Endodermal cell (in vitro differentiated cells): ENCODE results near the gene GGT5. TPM values are rescaled to one million over a fixed set of nuclear protein-coding genes. Genes with fewer than 3 reads are reported as not detected.

ENCODE experiments used
- DNase-seq: peaks from one replicate; pipeline ENCODE4 v3.0.0-alpha.2; 2017
- H3K27ac ChIP-seq: 2 replicates; pipeline ENCODE4 v1.5.1; 2013; ENCODE audit warnings: mild to moderate bottlenecking, low read depth, low read length, moderate library complexity
- H3K27me3 ChIP-seq: 2 replicates; pipeline ENCODE4 v1.6.1; 2013; ENCODE audit warnings: mild to moderate bottlenecking, low read length, moderate library complexity; ENCODE audit not compliant: insufficient read depth, control insufficient read depth, poor library complexity, severe bottlenecking
- H3K36me3 ChIP-seq: 2 replicates; pipeline ENCODE4 v1.7.0; 2013; ENCODE audit warnings: mild to moderate bottlenecking, low read length, moderate library complexity; ENCODE audit not compliant: control insufficient read depth, insufficient read depth
- H3K4me1 ChIP-seq: one replicate; pipeline ENCODE4 v1.7.0; 2013; ENCODE audit warnings: low read length; ENCODE audit not compliant: control insufficient read depth, insufficient read depth
- H3K4me3 ChIP-seq: 2 replicates; pipeline ENCODE4 v1.5.1; 2013; ENCODE audit warnings: mild to moderate bottlenecking, low read length, moderate library complexity
- H3K9ac ChIP-seq: 2 replicates; pipeline ENCODE4 v1.6.1; 2013; ENCODE audit warnings: mild to moderate bottlenecking, low read length, moderate library complexity; ENCODE audit not compliant: poor library complexity, severe bottlenecking; ENCODE audit errors: extremely low read depth
- H3K9me3 ChIP-seq: 2 replicates; pipeline ENCODE4 v1.6.1; 2013; ENCODE audit warnings: mild to moderate bottlenecking, low read length, moderate library complexity; ENCODE audit not compliant: control insufficient read depth
- H3K27ac Mint-ChIP-seq: 2 replicates; pipeline ENCODE4 v1.8.0; 2020; ENCODE audit warnings: mixed read lengths
- H3K27me3 Mint-ChIP-seq: 2 replicates; pipeline ENCODE4 v1.8.0; 2021; ENCODE audit warnings: mild to moderate bottlenecking, mixed read lengths; ENCODE audit not compliant: insufficient read depth
- H3K36me3 Mint-ChIP-seq: 2 replicates; pipeline ENCODE4 v1.8.0; 2020; ENCODE audit warnings: low read depth, mixed read lengths
- H3K4me1 Mint-ChIP-seq: 2 replicates; pipeline ENCODE4 v1.8.0; 2020; ENCODE audit warnings: mixed read lengths
- H3K4me3 Mint-ChIP-seq: 2 replicates; pipeline ENCODE4 v1.8.0; 2020; ENCODE audit warnings: mild to moderate bottlenecking, moderate library complexity, mixed read lengths
- H3K9me3 Mint-ChIP-seq: 2 replicates; pipeline ENCODE4 v1.8.0; 2020; ENCODE audit warnings: mild to moderate bottlenecking, mixed read lengths
- WGBS, 2 experiments: methylation state at CpG; one replicate each; pipeline versions ENCODE4 v1.1.5 to v1.1.7; 2013; ENCODE audit warnings: missing lambda C conversion rate in 2 of 2, mixed read lengths in 1 of 2; ENCODE audit not compliant: insufficient coverage in 1 of 2, insufficient read length in 1 of 2; 5-methylcytosine and 5-hydroxymethylcytosine counted together
- total RNA-seq, 2 donors: library from RNA; stranded (reverse); fragmentation: NEBNext Ultra II Directional in 1 of 2; extraction: Animal tissue kit (Norgen Biotek cat#: 25700) in 1 of 2; gene quantifications; 2 replicates in 1 of 2; 3 replicates in 1 of 2; pipeline ENCODE4 v1.2.1, GENCODE V29; 2021
- TF ChIP-seq, protein P1 (sequence below): fragments of 200-600 bp; sonication (generic); conservative IDR thresholded peaks from 2 replicates; pipeline ENCODE4 v1.5.0; 2021; ENCODE audit warnings: antibody characterized with exemption, mild to moderate bottlenecking

The GGT5 gene
- total RNA-seq, 2 donors from 2014 or later = 0.29 TPM; not detected in 1

DNA sequence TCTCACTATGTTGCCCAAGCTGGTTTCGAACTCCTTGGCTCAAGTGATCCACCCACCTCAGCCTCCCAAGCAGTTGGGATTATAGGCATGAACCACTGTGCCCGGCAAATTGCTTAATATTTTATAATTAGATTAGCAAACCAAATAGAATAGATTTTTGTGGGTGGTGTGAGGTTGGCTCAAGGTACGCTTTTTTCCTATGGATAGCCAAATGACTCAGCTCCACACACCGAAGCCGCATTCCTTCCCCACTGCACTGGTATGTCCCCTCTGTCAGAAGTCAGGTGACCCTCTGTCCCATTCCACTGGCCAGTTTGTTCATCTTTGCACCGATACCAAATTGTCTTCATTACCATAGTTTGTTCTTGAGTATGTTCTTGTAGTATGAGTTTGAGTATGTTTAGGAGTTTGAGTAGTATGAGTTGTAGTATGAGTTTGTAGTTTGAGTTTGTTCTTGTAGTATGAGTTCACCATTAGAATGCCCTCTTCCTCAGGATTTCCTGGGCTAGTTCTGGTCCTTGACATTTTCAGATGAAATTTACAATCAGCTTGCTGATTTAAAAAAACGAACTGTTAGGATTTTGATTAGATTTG is 44.2 kb downstream of the GGT5 start:
- no peaks in the 10 kb centered on the region for H3K36me3 ChIP-seq
- no peak overlapping the region for H3K27ac ChIP-seq
- peaks cover 18% of the 10 kb centered on the region for H3K9me3 Mint-ChIP-seq
- no peaks in the 10 kb centered on the region for H3K36me3 Mint-ChIP-seq
- TF ChIP-seq, protein P1, sequence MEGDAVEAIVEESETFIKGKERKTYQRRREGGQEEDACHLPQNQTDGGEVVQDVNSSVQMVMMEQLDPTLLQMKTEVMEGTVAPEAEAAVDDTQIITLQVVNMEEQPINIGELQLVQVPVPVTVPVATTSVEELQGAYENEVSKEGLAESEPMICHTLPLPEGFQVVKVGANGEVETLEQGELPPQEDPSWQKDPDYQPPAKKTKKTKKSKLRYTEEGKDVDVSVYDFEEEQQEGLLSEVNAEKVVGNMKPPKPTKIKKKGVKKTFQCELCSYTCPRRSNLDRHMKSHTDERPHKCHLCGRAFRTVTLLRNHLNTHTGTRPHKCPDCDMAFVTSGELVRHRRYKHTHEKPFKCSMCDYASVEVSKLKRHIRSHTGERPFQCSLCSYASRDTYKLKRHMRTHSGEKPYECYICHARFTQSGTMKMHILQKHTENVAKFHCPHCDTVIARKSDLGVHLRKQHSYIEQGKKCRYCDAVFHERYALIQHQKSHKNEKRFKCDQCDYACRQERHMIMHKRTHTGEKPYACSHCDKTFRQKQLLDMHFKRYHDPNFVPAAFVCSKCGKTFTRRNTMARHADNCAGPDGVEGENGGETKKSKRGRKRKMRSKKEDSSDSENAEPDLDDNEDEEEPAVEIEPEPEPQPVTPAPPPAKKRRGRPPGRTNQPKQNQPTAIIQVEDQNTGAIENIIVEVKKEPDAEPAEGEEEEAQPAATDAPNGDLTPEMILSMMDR = no peak
- no peaks in the 10 kb centered on the region for H3K4me1 ChIP-seq
- no peak overlapping the region for H3K4me3 Mint-ChIP-seq
- H3K4me1 Mint-ChIP-seq = peaks cover 2% of the 10 kb centered on the region
- H3K9me3 ChIP-seq = peaks cover 20% of the 10 kb centered on the region
- no peak for DNase-seq
- 84 to 94% methylated on average over 3 to 5 of the region's 7 CpGs for WGBS, 2 experiments
- no peaks in the 10 kb centered on the region for H3K27me3 ChIP-seq
- no peak overlapping the region for H3K4me3 ChIP-seq
- no peaks in the 10 kb centered on the region for H3K27me3 Mint-ChIP-seq
- no peak overlapping the region for H3K27ac Mint-ChIP-seq
- no peak overlapping the region for H3K9ac ChIP-seq

DNA sequence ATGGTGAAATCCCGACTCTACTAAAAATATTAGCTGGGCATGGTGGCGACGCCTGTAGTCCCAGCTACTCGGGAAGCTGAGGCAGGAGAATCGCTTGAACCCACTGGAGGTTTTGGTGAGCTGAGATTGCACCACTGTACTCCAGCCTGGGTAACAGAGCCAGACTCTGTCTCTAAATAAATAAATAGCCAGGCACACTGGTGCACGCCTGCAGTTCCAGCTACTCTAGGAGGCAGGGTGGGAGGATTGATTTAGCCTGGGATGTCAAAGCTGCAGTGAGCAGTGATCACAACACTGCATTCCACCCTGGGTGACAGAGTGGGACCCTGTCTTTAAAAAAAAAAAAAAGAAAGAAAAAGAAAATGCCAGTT is 46.2 kb downstream of the GGT5 start:
- no peak overlapping the region for H3K4me3 ChIP-seq
- no peak overlapping the region for H3K4me3 Mint-ChIP-seq
- no peaks in the 10 kb centered on the region for H3K36me3 Mint-ChIP-seq
- H3K27me3 Mint-ChIP-seq = no peaks in the 10 kb centered on the region
- no peak overlapping the region for H3K27ac Mint-ChIP-seq
- no peaks in the 10 kb centered on the region for H3K27me3 ChIP-seq
- H3K4me1 Mint-ChIP-seq = peaks cover 2% of the 10 kb centered on the region
- 94% methylated on average over 6 of the region's 6 CpGs for WGBS, 2 experiments
- no peaks in the 10 kb centered on the region for H3K4me1 ChIP-seq
- no peaks in the 10 kb centered on the region for H3K36me3 ChIP-seq
- H3K9me3 ChIP-seq = peaks cover 1% of the 10 kb centered on the region
- no peak overlapping the region for H3K9ac ChIP-seq
- TF ChIP-seq, protein P1 = no peak
- H3K27ac ChIP-seq = no peak overlapping the region
- peaks cover 1% of the 10 kb centered on the region for H3K9me3 Mint-ChIP-seq
- no peak for DNase-seq

- Mint-ChIP-seq H3K36me3 (no peaks in the 10 kb centered on the region), H3K4me1 (no peaks in the 10 kb centered on the region), H3K4me3 (no peak overlapping the region), H3K27ac (no peak overlapping the region), H3K9me3 (peaks cover 1% of the 10 kb centered on the region), H3K27me3 (no peaks in the 10 kb centered on the region)
- Histone ChIP-seq H3K9ac (no peak overlapping the region), H3K4me1 (no peaks in the 10 kb centered on the region), H3K4me3 (no peak overlapping the region), H3K9me3 (no peaks in the 10 kb centered on the region), H3K36me3 (no peaks in the 10 kb centered on the region), H3K27me3 (no peaks in the 10 kb centered on the region), H3K27ac (no peak overlapping the region)
- TF ChIP-seq, protein P1 = no peak
- WGBS, 2 experiments = 82 to 95% methylated on average over 5 of the region's 5 CpGs
- no peak for DNase-seq
Measured at GRCh38 chr22:24191893-24192292, 53.0 kb downstream of the GGT5 start.
